NCI-H2081 treated with DMSO at 0.1 percent for 48 hours (cell line): ENCODE results near the gene IVD.
"Not testable (repeated sequence)": the region's sequence is repeated elsewhere in the genome, so short reads cannot be mapped to it uniquely, and the experiment has no call there.

Experiments used
- DNase-seq: peaks from one replicate; lab custom pipeline; 2025; lab: John Stamatoyannopoulos, UW

IVD gene

DNA sequence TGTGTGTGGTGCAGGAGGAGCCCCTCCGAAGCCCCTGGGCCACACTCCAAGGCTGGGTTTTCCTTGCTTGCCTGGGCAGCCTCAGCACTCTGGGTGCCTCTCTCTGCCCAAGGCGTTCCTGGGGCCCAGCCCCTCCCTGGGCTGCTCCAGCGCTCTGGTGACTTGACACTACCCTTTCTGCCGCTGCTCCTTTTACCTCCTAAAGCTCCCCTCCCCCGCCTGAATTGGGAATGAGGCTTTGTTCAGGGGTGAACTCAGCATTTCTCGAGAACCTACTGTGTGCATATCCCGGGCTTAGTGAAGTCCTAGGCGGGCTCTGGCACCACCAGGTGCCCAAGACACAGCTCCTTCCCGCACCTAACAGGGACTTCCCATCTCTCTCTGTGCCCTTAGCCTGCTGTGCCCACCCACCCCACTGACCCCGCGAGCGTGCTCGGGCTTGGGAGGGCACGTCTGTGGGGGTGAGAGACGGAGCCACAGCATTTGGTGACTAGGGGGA is 33.9 kb downstream of the IVD start:
- DNase-seq: no peak

DNA sequence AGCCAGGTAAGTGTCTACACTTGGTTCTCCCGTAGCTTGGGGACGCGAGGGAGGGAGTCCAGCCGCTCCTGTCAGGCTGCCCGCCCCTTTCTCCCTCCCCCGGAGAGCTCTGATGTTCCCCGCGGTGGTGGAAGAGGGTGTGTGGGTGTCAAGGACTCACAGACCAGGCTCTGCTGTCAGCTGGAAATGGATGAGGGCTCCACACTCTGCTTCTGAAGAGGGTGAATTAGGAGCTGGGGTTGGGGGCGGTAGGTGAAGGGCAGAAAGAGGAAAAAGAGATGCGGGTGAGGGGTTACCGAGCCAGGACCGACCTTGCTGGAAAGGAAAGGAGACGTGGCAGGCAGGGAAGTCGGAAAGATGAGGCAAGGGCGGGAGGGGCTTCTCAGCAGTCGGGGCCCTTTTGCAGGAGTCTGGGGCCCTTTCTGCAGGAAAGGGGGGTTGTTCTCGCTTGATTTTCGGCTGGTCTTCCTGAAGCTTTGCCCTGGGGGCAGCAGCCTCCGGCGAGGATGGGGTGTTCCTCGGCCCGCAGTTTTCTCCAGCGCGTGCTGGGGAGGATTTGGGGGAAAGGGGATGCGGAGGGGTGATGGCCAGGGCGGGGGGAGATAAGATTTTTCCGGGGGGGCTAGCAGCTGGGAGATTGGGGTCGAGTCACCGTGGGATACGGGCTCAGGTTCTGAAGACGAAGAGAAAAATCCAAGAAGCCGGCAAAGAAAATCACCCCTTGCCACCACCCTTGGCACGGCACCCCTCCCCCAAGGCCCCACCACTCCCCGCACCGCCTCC is 34.6 kb downstream of the IVD start:
- DNase-seq: no peak

DNA sequence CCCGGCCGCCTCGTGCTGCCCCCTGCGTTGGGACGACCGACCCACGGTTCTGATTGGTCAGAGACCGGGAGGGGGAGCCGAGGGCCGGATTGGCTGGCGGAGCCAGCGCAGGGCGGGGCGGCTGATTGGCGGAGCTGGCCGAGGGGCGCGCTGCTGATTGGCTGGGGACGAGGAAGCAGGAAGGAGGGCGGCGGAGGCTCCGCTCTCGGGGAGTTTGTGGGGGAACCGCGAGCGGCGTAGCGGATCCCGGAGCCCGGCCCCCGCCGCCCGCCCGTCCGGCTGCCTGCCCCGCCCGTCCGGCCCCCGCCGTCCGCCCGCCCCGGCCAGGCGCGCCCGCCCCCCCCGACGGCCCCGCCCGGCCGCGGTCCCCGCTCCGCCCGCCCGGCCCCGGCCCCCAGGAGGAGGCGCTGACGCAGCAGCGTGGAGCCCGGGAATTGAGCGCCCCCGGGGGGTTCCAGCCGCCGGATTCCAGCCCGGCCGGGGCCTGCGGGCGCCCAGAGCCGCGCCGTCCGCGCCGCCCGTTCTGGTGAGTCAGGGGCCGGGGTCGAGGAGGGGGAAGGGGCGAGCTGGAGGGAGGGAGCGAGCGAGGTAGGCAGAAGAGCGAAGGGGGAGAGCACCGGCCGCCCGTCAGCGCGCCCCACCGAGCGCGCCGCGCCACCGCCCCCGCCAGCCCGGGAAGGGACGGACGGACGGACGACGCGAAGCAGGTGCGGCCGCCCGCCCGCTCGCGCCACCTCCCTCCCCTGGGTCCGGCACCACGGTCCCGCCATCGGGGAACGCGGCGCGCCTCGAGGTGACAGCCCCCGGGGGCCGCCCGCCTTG is 35.4 kb downstream of the IVD start, which contains the start of gene BAHD1:
BAHD1 (plus strand) TSS at position 211 of the 822 bp plus-strand sequence. CDS start 17,512 bp downstream, outside the sequence.
- peak; percentile 72 for DNase-seq

DNA sequence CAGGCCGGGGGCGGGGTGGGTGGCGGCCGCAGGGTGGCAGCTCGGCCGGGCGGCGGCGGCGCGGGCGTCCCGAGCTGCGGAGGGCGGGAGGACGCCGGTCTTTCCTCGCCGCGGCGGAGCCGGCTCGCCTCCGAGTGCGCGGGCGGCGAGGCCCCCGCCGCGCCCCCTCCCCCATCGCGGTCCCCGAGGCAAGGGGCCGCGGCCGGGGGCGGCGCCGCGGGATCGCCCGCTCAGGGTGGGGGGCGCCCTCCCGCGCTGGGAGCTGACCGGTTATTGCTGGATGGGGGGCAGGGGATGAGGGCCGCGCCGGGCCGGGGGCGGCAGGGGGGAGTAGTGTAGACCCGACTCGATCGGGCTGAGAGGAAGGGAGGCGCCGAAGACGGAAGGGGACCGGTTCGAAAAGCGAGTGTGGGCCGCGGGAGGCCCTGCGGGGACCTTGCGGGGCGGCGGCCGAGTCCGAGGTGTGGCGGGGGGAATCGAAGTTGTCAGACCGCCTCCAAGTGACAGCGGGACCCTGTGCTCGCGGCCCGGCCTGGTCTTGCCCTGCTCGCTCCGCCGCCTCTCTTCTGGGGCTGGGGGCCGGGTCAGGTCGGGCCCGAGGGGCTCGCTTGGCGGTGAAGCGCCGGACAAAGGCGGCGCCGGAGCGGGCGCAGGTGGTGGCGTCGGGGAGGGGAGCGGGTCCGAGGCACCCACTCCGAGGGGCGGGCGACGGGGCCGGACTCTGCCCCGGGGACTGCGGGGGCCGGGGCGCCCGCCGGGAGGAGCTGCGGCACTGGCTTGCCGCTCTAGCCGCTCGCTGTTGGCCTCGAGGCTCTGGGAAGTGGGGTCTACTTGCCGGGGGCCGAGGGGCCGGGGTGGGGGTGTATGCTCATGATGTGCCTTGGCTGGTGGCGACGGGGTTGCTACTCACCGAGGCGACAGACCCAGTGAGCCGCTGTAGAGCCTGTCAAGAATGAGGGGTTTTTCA is 36.3 kb downstream of the IVD start:
- no peak for DNase-seq

DNA sequence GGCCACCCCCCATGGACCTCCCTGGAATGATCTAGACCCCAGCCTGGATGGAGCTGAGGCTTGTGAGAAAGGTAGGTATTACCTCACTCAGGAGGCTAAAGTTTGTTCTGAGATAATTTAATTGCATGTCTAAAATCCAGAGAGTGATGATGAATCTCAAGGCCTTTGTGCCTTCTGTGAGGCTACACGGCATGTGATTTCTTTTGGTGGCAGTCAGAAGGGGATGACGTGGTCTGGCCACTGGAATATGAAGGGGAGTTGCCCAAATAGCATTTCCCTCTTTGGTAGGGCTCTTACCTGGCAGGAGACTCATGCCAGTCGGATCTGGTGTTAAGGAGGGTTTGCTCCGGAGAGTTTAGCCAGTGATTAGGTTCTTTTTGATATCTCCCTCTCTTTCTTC is 37.7 kb downstream of the IVD start:
- DNase-seq: no peak

DNA sequence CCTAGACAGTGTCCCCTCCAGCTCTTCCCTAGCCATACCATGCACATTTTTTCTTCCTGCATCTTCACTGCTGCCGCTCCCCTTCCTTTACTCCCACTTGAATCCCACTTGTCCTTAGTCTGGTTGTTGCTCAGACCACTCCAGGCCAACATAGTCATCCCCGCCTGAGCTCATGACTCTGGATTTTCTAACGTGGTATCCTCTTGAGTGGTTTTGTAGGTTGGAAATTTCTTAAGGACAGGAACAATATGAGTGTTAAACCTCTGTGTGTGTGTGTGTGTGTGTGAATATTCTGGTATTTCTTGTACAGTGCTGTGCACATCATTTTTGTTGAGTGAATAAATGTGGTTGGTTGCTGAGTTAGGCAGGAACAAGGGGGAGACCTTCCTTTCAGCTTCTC is 38.3 kb downstream of the IVD start:
- DNase-seq: no peak

DNA sequence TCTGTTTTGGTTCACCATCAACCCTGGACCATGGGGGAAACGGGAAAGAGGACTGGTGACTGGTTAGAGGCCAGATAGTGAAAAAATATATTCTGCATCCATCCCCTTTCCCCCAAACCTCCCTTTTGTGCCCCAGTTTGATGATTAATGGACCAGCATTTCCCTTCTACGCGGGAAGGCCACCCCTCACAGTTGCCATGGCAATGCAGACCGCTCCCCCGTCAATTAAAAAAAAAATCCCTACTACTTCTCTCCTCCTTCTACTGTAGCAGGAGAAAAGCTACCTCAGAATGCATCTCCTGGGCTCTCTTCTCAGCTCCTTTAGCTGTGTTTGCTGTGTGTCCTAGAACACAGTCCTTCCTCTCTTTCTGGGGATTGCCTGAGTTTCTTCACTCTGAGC is 39.1 kb downstream of the IVD start:
- no peak for DNase-seq

DNA sequence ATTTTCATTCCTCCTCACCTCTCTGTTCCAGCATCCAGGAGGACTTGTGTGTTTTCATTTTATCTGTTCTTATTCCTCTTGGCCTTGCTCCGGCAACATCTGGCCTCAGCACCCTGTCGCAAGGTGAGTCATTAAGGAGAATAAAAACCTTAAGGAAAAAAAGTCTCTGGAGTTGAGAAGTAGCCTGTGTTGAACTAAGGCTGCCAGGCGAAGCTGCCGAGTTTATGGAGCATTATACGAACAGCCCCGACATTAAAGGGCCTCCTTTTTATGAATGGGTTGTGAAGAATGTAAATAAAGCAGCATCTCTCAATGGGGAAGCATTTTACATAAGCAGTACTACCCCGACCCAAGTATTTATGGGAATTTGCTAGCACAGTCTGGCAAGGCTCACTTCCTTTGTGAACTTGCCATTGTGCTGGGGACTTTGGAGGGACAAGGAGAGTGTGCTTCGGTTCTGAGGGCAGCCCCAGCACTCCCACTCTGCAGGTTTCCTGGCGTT is 39.9 kb downstream of the IVD start:
- DNase-seq: no peak

DNA sequence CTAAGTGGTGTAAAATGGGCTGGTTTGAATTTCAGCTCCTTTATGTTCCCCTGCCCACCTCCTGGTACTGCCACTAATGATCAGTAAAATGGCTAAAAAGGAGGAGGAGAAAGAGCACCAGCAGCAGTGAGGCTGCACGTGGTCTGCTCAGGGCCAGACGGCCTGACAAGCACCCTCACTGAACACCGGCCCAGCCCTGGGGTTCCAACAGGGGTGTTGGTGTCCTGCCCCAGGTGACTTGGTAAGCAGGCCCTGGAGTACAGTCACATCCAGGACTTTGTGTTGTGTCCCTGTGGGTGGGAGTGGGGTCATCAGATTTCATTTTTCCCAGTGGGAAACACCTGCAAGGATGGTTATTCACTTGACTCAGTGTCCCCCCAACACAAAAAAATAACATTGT is 40.5 kb downstream of the IVD start:
- DNase-seq: no peak

DNA sequence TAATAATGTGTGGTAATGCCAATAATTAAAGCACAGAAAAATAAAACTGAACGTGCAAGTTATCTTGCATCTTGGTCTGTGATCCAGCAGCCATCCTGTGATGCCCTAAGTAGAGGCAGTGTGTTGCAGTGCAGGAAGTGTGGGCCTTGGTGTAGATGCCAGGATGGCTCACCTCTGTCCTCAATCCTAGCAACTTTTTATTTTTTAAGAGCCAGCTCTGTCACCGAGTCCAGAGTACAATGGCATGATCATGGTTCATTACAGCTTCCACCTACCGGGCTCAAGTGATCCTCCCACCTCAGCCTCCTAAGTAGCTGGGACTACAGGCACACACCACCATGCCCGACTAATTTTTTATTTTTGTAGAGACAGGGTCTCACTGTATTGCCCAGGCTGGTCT is 42.8 kb downstream of the IVD start:
- no peak for DNase-seq

DNA sequence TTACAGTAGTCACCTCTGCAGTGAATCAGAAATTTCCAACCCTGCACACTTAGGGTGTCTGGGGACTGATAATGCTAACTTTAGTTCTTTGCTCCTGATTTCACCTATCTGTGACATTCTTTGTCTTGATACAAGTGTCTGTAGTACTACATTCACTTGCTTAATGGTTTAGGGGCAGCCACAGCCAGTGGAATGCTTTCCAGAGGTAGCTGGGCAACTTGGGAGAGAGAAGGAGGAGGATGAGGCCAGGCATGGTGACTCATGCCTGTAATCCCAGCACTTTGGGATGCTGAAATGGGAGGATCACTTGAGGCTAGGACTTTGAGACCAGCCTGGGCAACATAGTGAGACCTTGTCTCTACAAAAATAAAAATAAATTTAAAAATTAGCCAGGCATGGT is 43.7 kb downstream of the IVD start:
- no peak for DNase-seq

DNA sequence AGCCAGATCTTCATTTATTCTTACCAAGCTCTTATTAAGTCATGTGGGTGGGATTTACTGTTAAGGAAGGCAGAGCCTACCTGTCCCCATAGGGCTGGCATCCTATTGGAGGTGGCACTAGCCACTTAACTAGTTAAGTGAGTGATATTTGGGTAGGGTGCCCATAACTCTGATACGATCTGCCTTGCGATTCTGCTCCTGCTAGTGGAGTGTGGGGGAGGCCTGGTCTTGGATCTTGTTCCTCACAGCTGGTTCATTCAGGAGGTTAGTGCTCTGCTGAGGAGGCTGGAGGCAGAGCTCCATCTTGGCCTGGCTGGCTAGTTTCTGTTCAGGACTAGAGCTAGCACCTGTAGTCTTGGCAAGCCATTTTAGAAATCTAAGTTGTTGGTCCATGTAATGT is 44.5 kb downstream of the IVD start:
- no peak for DNase-seq

DNA sequence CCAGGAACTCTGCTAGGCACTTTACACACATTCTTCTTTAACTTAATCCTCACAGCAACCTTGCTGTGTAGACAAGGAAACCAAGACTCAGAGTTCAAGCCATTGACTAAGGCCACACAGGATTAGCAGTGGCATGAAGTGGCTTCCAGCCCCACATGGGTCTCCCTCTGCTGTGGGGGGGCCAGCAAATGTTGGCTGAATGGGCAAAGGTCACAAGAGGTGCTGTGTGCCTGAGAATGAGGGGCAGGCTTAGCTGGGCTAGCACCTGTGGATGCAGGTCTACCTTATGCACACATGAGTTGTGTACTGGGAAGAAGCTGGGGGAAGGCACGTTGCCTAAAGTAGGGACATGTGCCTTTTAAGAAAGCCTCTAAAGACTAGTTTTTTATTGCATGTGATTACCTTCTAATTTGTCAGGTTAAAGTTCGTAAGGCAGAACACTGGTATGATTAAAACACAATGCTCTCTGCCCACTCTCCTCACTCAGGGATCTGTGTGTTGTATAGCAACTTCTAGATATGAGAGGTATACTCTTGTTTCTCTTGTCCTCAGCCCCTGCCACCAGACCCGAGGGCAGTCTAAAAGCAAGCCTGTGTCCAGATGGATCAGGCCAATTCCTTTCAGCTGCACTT is 46.0 kb downstream of the IVD start:
- DNase-seq: no peak

DNA sequence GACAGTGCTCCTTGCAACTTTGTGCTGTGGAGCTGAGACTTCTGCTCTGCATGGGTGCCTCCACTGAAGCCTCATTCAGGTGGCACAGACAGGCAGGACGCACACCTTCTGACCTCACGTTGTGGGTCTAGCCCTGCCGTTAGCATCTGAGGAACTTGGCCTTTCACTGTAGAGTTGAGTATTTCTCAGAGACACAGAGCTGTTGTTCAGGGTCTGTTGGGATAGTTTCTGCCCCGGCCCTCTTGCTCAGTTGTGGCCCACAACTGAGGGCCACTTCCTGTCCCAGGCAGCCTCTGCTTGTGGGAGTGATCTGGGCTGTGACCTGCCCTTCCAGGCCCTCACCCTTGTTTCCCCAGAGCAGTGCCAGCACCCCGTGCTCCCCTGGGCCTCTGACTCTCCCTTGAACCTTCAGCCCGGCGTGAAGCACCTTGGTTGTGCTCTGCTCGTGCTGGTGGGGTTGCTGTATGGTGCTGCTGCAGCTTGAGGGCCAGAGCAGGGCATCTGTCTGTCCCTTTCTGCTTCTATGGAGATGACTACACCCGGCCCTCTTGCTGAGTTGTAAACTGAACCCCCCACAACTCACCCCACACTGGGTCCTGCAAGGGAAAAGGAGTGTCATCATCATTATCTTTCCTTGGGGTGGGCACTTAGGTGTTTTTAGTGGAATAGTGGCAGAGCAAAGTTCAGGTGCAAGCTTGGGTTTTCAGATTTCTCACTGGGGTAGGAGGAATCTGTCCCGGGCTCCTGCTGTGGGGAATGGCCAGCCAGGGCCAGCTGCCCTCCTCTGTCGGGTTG is 46.9 kb downstream of the IVD start:
- DNase-seq: no peak

DNA sequence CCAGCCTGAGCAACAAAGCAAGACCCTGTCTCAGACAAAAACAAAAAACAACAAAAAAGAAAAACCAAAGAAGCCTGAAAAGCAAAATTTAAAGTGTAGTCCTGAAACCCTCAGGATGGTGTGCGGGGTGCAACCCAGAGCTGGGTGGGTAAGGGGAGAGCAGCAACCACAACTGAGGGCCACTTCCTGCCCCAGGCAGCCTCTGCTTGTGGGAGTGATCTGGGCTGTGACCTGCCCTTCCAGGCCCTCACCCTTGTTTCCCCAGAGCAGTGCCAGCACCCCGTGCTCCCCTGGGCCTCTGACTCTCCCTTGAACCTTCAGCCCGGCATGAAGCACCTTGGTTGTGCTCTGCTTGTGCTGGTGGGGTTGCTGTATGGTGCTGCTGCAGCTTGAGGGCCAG is 48.3 kb downstream of the IVD start:
- DNase-seq: not testable (repeated sequence)

DNA sequence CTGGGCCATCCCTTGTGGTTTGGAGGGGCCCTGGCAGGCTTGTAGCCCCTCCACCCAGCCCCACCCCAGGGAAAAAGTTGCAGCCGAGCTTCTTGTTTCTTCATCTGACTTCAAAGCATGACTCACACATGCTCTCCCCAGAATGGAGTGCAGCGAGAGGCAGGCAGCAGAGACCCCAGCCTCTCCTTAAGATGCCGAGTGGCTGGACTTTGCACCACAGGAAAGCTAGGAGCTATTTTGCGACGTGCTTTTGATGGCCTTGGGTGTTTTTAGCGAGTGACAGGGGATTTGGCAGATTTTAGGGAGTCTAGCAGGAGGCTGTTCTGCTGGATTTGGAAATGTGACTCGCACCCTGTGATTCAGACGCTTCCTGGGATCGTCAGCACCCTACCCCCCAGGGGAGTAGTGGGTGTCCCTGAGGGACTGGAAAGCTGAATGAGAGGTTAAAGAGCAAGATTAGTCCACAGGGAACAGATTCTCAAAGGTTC is 49.4 kb downstream of the IVD start:
- DNase-seq: no peak

DNA sequence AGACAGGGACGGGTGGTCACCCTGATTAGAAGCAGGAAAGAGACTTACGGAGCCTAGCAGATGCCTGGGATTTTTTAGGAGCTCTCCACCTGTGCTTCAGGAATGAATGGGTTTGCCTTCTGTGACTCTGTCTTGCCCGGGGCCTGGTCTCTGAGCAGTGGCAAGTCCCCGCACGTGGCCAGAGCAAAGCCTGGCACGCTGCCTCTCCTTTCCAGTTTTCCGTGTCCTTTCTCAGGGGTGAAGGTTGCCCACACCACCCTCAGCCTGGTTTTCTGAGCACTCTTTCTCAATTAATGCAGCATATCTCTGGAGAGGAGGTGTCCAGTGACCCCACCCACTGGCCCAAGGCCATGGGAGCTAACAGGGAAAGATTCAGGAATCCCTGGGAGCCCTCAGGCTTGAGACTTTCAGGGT is 50.7 kb downstream of the IVD start:
- no peak for DNase-seq

DNA sequence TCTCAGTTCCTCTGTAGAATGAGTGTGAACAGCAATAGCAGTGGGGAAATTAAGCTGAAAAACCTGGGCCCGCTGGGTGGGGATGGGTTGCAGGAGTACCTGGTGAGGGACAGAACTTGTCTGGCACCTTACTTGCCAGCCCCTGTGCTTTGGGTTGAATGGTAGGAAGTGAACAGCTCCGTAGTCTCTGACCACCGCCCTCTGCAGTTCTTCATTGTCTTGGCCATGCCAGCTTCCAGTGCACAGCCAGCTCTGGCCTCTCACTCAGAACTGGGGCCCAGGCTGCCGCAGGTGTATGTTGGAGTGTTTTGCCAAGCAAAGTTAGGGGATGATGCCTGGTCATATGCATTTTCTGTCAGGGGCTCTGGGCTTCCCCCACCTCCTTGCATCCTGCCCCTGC is 51.1 kb downstream of the IVD start:
- no peak for DNase-seq

DNA sequence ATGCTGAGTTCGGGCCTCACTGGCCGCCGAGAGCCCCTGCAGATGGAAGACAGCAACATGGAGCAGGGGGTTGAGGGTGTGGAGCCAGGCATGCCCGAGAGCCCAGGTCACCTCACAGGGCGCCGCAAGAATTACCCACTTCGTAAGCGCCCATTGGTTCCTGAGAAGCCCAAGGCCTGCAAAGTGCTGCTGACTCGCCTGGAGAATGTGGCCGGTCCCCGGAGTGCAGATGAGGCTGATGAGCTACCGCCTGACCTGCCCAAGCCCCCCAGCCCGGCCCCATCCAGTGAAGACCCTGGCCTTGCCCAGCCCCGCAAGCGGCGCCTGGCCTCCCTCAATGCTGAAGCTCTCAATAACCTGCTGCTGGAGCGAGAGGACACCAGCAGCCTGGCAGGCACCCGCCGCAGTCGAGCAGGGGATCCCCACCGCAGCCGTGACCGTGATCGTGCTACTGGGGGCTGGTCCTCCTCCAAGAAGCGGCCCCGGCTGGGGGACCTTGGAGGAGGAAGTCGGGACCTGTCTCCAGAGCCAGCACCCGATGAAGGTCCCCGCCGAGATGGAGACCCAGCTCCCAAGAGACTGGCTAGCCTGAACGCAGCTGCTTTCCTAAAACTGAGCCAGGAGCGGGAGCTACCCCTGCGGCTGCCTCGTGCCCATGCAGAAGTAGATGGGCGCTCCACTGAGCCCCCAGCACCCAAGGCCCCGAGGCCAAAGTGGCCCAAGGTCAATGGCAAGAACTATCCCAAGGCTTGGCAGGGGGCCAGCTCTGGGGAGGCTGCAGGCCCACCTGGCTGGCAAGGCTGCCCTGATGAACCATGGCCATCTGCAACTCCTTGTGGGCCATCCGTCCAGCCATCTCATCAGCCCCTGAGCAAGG is 53.1 kb downstream of the IVD start:
- no peak for DNase-seq
